ENCODE results near the gene PSIP1. TPM values are rescaled to one million over a fixed set of nuclear protein-coding genes. Genes with fewer than 3 reads are reported as not detected.
"Not testable (repeated sequence)": the region's sequence is repeated elsewhere in the genome, so short reads cannot be mapped to it uniquely, and the experiment has no call there.

PSIP1 gene
- total RNA-seq, 1 experiment from 2014 or later, result 302 TPM

DNA sequence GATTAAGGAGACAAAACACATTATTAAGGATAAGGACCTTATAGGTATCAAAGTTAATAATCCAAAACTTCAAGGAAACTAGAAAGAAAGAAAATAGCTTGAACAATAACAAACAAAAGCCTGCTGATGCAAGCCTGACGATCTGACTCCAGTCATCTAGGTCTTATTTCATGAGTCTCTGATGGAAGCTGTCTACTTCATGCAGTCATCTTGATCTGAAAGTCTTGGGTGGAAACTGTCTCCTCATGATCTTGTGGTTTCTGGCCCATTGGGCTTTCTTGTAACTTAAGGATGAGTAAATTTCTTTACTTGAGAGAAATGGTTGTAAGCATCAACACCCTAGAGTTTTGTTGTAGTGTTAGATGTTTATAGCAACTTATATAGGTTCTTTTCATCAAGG is 20.6 kb upstream of the PSIP1 start (continued):
- TF ChIP-seq SMAD3 (CRISPR knock-in tag; IDR thresholded peaks at IDR 0.05; ENCODE audit: borderline replicate concordance), result no peak
- TF ChIP-seq, protein P1, sequence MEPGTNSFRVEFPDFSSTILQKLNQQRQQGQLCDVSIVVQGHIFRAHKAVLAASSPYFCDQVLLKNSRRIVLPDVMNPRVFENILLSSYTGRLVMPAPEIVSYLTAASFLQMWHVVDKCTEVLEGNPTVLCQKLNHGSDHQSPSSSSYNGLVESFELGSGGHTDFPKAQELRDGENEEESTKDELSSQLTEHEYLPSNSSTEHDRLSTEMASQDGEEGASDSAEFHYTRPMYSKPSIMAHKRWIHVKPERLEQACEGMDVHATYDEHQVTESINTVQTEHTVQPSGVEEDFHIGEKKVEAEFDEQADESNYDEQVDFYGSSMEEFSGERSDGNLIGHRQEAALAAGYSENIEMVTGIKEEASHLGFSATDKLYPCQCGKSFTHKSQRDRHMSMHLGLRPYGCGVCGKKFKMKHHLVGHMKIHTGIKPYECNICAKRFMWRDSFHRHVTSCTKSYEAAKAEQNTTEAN (CRISPR knock-in tag; IDR thresholded peaks at IDR 0.05), result no peak
- TF ChIP-seq, protein P2, sequence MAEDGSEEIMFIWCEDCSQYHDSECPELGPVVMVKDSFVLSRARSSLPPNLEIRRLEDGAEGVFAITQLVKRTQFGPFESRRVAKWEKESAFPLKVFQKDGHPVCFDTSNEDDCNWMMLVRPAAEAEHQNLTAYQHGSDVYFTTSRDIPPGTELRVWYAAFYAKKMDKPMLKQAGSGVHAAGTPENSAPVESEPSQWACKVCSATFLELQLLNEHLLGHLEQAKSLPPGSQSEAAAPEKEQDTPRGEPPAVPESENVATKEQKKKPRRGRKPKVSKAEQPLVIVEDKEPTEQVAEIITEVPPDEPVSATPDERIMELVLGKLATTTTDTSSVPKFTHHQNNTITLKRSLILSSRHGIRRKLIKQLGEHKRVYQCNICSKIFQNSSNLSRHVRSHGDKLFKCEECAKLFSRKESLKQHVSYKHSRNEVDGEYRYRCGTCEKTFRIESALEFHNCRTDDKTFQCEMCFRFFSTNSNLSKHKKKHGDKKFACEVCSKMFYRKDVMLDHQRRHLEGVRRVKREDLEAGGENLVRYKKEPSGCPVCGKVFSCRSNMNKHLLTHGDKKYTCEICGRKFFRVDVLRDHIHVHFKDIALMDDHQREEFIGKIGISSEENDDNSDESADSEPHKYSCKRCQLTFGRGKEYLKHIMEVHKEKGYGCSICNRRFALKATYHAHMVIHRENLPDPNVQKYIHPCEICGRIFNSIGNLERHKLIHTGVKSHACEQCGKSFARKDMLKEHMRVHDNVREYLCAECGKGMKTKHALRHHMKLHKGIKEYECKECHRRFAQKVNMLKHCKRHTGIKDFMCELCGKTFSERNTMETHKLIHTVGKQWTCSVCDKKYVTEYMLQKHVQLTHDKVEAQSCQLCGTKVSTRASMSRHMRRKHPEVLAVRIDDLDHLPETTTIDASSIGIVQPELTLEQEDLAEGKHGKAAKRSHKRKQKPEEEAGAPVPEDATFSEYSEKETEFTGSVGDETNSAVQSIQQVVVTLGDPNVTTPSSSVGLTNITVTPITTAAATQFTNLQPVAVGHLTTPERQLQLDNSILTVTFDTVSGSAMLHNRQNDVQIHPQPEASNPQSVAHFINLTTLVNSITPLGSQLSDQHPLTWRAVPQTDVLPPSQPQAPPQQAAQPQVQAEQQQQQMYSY (CRISPR knock-in tag; IDR thresholded peaks at IDR 0.05), result no peak

DNA sequence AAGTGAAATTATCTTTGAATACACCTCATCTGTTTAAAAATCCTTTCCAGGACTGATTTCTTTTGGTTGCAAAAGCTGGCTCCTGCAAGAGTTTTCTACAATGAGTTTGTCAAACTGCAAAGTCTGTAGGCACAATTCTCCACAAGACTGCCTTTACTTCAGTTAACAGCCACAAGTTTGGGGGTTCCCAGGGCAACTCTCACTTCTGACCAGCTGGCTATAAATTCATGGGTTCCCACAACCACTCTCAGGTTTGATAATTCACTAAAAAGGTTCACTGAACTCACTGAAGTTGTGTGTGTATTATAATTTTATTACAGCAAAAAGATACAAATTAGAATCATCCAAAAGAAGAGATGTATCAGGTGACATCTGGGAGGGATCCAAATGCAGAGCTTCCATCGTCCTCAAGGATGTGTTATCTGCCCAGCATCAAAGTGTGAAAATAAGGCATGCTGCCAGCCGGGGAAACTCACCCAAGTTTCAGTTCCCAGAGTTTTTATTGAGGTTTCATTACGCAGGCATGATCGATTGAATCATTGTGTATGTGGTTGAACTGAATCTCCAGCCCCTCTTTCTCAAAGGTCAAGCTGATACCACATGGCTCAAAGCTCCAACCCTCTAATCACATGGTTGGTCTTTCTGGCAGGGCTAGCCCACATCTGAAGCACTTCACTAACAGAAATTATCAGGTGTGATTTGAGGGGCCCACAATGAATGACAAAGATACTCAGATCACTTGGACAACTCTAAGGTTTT is 19.0 kb upstream of the PSIP1 start:
- H3K27me3 Mint-ChIP-seq (ENCODE audit: low read depth), result no peaks in the 10 kb centered on the region
- ATAC-seq (no peak), DNase-seq (ENCODE audit: low spot score) (no peak)
- POLR2A ChIA-PET, result no interaction called here
- H3K36me3 Mint-ChIP-seq, result no peaks in the 10 kb centered on the region
- no peak overlapping the region for H3K27ac Mint-ChIP-seq
- H3K4me3 Mint-ChIP-seq, result no peak overlapping the region
- no peaks in the 10 kb centered on the region for H3K4me1 Mint-ChIP-seq
- TF ChIP-seq GRHL2 (CRISPR knock-in tag; IDR thresholded peaks at IDR 0.05; ENCODE audit: insufficient replicate concordance, severe bottlenecking), result no peak
- CTCF ChIA-PET, result interaction anchor here (0.9 to 1.4 kb wide), 2 partner anchors 17 to 23 kb away, joined by 4 read pairs; partner anchors contain the start of gene CCDC171
- H3K9me3 Mint-ChIP-seq, result no peaks in the 10 kb centered on the region

DNA sequence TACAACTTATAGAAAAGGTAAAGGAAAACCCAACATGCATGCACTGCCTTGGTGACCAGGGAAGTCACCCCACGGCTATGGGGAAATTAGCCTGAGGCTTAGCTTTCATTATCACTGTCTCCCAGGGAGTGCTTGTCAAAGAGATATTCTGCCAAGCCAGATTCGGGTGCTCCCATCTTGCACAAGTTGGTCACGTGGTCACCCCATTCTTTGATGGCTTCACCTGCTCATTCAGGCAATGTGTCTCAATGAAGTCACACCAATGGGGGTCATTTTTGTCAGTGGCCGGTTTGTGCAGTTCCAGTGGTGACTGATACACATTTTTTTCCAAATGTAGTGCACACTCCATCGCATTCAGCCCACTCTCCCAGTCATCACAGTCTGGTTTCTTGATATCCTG is 16.3 kb upstream of the PSIP1 start:
- CTCF ChIA-PET, ATAC-seq, POLR2A ChIA-PET: not testable (repeated sequence)

DNA sequence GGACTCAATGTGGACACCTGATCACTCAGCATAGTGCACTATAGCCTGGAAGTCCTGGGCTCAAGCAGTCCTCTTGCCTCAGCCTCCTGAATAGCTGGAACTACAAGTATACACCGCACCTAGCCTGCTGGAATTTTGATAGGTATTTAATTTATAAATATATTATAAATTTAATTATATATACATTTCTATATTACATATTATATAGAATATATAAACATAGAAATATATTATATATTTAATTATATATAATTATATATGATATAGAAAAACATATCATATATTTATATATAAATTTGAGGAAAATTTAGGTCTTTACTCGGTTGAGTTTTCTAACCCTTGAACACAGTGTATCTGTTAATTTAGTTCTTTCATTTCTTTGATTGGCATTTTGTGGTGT is 15.2 kb upstream of the PSIP1 start:
- CTCF ChIA-PET, result no interaction called here
- H3K27me3 Mint-ChIP-seq (ENCODE audit: low read depth), result no peaks in the 10 kb centered on the region
- no peak for ATAC-seq
- POLR2A ChIA-PET, result no interaction called here
- no peaks in the 10 kb centered on the region for H3K36me3 Mint-ChIP-seq
- H3K4me3 Mint-ChIP-seq, result no peak overlapping the region
- TF ChIP-seq HMGA2 (CRISPR knock-in tag; IDR thresholded peaks at IDR 0.05) (peak; percentile 91; the same call in 1 of the 2 replicates), FOXP1 (CRISPR knock-in tag; IDR thresholded peaks at IDR 0.05; ENCODE audit: borderline replicate concordance) (no peak)
- no peaks in the 10 kb centered on the region for H3K9me3 Mint-ChIP-seq
- H3K27ac Mint-ChIP-seq, result no peak overlapping the region
- DNase-seq (ENCODE audit: low spot score), result no peak
- H3K4me1 Mint-ChIP-seq, result peaks cover 13% of the 10 kb centered on the region

More for the DNA sequence above, 16.3 kb upstream of the PSIP1 start:
- H3K27me3 Mint-ChIP-seq (ENCODE audit: low read depth); H3K4me3 Mint-ChIP-seq; H3K4me1 Mint-ChIP-seq; H3K9me3 Mint-ChIP-seq; DNase-seq (ENCODE audit: low spot score); H3K36me3 Mint-ChIP-seq; H3K27ac Mint-ChIP-seq: not testable (repeated sequence)

DNA sequence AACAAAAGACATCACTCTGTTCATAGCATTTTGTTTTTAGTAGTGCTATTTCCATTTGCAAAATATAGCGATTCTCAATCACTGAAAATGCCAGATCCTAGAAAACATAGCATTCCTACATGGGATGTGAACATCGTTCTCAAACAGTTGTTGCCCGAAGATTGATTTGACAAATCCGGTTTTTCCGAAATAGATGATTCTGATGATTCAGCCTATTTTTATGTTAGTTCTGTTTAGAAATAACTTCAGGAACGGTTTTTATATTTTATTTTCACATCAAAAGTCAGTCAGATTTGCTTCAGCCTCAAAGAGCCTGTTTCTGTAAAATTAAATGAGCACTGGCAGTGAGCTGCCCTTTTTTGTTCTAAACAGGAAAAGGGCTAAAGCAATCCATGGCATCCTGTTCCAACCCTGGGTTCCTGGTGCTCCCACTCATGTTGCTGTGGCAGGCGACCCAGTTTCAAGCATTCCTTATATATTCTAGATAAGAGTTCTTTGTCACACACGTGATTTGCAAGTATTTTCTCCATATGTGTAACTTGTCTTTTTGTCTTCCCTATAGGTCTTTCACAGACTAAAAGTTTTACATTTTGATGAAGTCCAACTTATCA is 14.2 kb upstream of the PSIP1 start:
- Mint-ChIP-seq H3K36me3 (no peaks in the 10 kb centered on the region), H3K4me3 (no peak overlapping the region), H3K4me1 (peaks cover 13% of the 10 kb centered on the region), H3K9me3 (no peaks in the 10 kb centered on the region), H3K27ac (0 out of 2 replicates have a peak overlapping the region, but pooled peaks have one; percentile 4), H3K27me3 (ENCODE audit: low read depth) (no peaks in the 10 kb centered on the region)
- DNase-seq (ENCODE audit: low spot score), result no peak
- ChIA-PET CTCF (interaction anchor here (1.1 kb wide), 1 partner anchor 28 kb away, joined by 3 read pairs; the partner anchor contains the start of gene CCDC171), POLR2A (no interaction called here)
- no peak for ATAC-seq
- TF ChIP-seq SP1 (CRISPR knock-in tag; conservative IDR thresholded peaks at IDR 0.05) (no peak), MXD4 (CRISPR knock-in tag; IDR thresholded peaks at IDR 0.05; ENCODE audit: borderline replicate concordance) (no peak), ZNF219 (CRISPR knock-in tag; IDR thresholded peaks at IDR 0.05; ENCODE audit: borderline replicate concordance) (no peak), GRHL2 (CRISPR knock-in tag; IDR thresholded peaks at IDR 0.05; ENCODE audit: insufficient replicate concordance, severe bottlenecking) (no peak), TEAD4 (CRISPR knock-in tag; IDR thresholded peaks at IDR 0.05) (no peak)
- TF ChIP-seq, protein P3, sequence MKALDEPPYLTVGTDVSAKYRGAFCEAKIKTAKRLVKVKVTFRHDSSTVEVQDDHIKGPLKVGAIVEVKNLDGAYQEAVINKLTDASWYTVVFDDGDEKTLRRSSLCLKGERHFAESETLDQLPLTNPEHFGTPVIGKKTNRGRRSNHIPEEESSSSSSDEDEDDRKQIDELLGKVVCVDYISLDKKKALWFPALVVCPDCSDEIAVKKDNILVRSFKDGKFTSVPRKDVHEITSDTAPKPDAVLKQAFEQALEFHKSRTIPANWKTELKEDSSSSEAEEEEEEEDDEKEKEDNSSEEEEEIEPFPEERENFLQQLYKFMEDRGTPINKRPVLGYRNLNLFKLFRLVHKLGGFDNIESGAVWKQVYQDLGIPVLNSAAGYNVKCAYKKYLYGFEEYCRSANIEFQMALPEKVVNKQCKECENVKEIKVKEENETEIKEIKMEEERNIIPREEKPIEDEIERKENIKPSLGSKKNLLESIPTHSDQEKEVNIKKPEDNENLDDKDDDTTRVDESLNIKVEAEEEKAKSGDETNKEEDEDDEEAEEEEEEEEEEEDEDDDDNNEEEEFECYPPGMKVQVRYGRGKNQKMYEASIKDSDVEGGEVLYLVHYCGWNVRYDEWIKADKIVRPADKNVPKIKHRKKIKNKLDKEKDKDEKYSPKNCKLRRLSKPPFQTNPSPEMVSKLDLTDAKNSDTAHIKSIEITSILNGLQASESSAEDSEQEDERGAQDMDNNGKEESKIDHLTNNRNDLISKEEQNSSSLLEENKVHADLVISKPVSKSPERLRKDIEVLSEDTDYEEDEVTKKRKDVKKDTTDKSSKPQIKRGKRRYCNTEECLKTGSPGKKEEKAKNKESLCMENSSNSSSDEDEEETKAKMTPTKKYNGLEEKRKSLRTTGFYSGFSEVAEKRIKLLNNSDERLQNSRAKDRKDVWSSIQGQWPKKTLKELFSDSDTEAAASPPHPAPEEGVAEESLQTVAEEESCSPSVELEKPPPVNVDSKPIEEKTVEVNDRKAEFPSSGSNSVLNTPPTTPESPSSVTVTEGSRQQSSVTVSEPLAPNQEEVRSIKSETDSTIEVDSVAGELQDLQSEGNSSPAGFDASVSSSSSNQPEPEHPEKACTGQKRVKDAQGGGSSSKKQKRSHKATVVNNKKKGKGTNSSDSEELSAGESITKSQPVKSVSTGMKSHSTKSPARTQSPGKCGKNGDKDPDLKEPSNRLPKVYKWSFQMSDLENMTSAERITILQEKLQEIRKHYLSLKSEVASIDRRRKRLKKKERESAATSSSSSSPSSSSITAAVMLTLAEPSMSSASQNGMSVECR (CRISPR knock-in tag; IDR thresholded peaks at IDR 0.05; ENCODE audit: borderline replicate concordance), result no peak

Measured in WTC11 (cell line).